SU-DHL-6 (cell line): Measurements from ENCODE around the gene SHMT2.
"Not testable (repeated sequence)": the region's sequence is repeated elsewhere in the genome, so short reads cannot be mapped to it uniquely, and the experiment has no call there.

Experiments used
- H2AFZ ChIP-seq: fragments of 200-600 bp; sonication (generic); 2 replicates; pipeline ENCODE4 v1.6.1; 2014; ENCODE audit warnings: low read depth, mild to moderate bottlenecking, moderate library complexity, mixed read lengths, antibody characterized with exemption, low read length; ENCODE audit not compliant: severe bottlenecking
- H3F3A ChIP-seq: fragments of 200-600 bp; shearing (Covaris generic); 2 replicates; pipeline ENCODE4 v1.6.0; 2016; ENCODE audit warnings: antibody characterized with exemption, mild to moderate bottlenecking; ENCODE audit not compliant: insufficient read depth
- H3K27ac ChIP-seq: fragments of 200-600 bp; sonication (generic); 2 replicates; pipeline ENCODE4 v1.5.1; 2016; ENCODE audit warnings: low read depth, mild to moderate bottlenecking, low read length, moderate library complexity, mixed read lengths
- H3K27me3 ChIP-seq: fragments of 200-600 bp; sonication (generic), shearing (Covaris generic); 2 replicates; pipeline ENCODE4 v1.6.0; 2014; ENCODE audit warnings: mild to moderate bottlenecking, low read length
- H3K36me3 ChIP-seq: fragments of 200-600 bp; sonication (generic); 2 replicates; pipeline ENCODE4 v1.6.1; 2014; ENCODE audit warnings: mild to moderate bottlenecking, low read length, mixed read lengths
- H3K4me2 ChIP-seq: fragments of 300-600, 200-600 bp; shearing (Covaris generic), sonication (generic); 2 replicates; pipeline ENCODE4 v1.6.0; 2014; ENCODE audit warnings: low read length, low read depth, mild to moderate bottlenecking; ENCODE audit not compliant: poor library complexity, severe bottlenecking
- H3K4me3 ChIP-seq: fragments of 200-600 bp; sonication (generic); 2 replicates; pipeline ENCODE4 v1.5.1; 2014; ENCODE audit warnings: antibody characterized with exemption, low read length, mild to moderate bottlenecking, mixed read lengths; ENCODE audit not compliant: insufficient read depth, poor library complexity, severe bottlenecking
- H3K79me2 ChIP-seq: fragments of 200-600 bp; sonication (generic); 2 replicates; pipeline ENCODE4 v1.6.1; 2014; ENCODE audit warnings: mild to moderate bottlenecking, low read length, moderate library complexity; ENCODE audit not compliant: insufficient read depth
- H3K9ac ChIP-seq: fragments of 200-600 bp; sonication (generic); 2 replicates; pipeline ENCODE4 v1.7.0; 2014; ENCODE audit warnings: mild to moderate bottlenecking, low read length
- H3K9me2 ChIP-seq: fragments of 200-600 bp; sonication (generic); replicated peaks from 2 replicates; pipeline ENCODE4 v1.6.1; 2014; ENCODE audit warnings: low read length; ENCODE audit not compliant: insufficient read depth
- H3K9me3 ChIP-seq: fragments of 200-600 bp; sonication (generic); 2 replicates; pipeline ENCODE4 v1.6.1; 2014; ENCODE audit warnings: low read length, mixed read lengths; ENCODE audit not compliant: insufficient read depth
- H4K20me1 ChIP-seq: fragments of 200-600 bp; sonication (generic); 2 replicates; pipeline ENCODE4 v1.6.1; 2014; ENCODE audit warnings: low read depth, mild to moderate bottlenecking, antibody characterized with exemption, low read length, moderate library complexity, mixed read lengths
- CTCF ChIP-seq: fragments of 200-600 bp; sonication (generic); IDR thresholded peaks from one replicate; pipeline ENCODE4 v1.5.1; 2017; ENCODE audit warnings: antibody characterized with exemption, mild to moderate bottlenecking, low read length, moderate library complexity; ENCODE audit not compliant: insufficient read depth, poor library complexity, severe bottlenecking
- EZH2phosphoT487 ChIP-seq: fragments of 200-600 bp; sonication (generic), shearing (Covaris generic); conservative IDR thresholded peaks from 2 replicates; pipeline ENCODE4 v1.6.1; 2018; ENCODE audit warnings: mild to moderate bottlenecking, antibody characterized with exemption, low read length, moderate library complexity, mixed read lengths

The SHMT2 gene

GRCh38 chr12:57270966-57271470 is 41.5 kb downstream of the SHMT2 start:
- H3K9me3 ChIP-seq = no peaks in the 10 kb centered on the region
- H3F3A ChIP-seq = no peaks in the 10 kb centered on the region
- no peaks in the 10 kb centered on the region for H3K9me2 ChIP-seq
- TF ChIP-seq CTCF (no peak), EZH2phosphoT487 (no peak)
- no peak overlapping the region for H2AFZ ChIP-seq
- H4K20me1 ChIP-seq = no peaks in the 10 kb centered on the region
- H3K36me3 ChIP-seq = peaks cover 20% of the 10 kb centered on the region; the same call in 1 of the 2 replicates
- no peaks in the 10 kb centered on the region for H3K79me2 ChIP-seq
- no peak overlapping the region for H3K4me3 ChIP-seq
- no peak overlapping the region for H3K4me2 ChIP-seq
- no peak overlapping the region for H3K9ac ChIP-seq
- H3K27ac ChIP-seq = no peak overlapping the region
- no peaks in the 10 kb centered on the region for H3K27me3 ChIP-seq

- Histone ChIP-seq H3K27ac (no peak overlapping the region), H4K20me1 (no peaks in the 10 kb centered on the region), H3K27me3 (no peaks in the 10 kb centered on the region), H3K9me3 (no peaks in the 10 kb centered on the region), H3K9ac (no peak overlapping the region), H3K36me3 (peaks cover 20% of the 10 kb centered on the region; the same call in 1 of the 2 replicates), H3K4me3 (no peak overlapping the region), H2AFZ (no peak overlapping the region), H3K9me2 (no peaks in the 10 kb centered on the region), H3K79me2 (no peaks in the 10 kb centered on the region), H3K4me2 (no peak overlapping the region), H3F3A (no peaks in the 10 kb centered on the region)
- no peak for TF ChIP-seq EZH2phosphoT487
- TF ChIP-seq CTCF = no peak
Observed at GRCh38 chr12:57272337-57273151, 43.0 kb downstream of the SHMT2 start.

- H3K27me3 ChIP-seq = no peaks in the 10 kb centered on the region
- no peaks in the 10 kb centered on the region for H3K79me2 ChIP-seq
- no peak overlapping the region for H3K4me3 ChIP-seq
- H3F3A ChIP-seq = no peaks in the 10 kb centered on the region
- H3K9me2 ChIP-seq = no peaks in the 10 kb centered on the region
- no peaks in the 10 kb centered on the region for H4K20me1 ChIP-seq
- no peak overlapping the region for H2AFZ ChIP-seq
- TF ChIP-seq EZH2phosphoT487 (no peak), CTCF (no peak)
- H3K4me2 ChIP-seq = no peak overlapping the region
- H3K36me3 ChIP-seq = peaks cover 10% of the 10 kb centered on the region; the same call in 1 of the 2 replicates
- no peak overlapping the region for H3K9ac ChIP-seq
- no peak overlapping the region for H3K27ac ChIP-seq
- H3K9me3 ChIP-seq = no peaks in the 10 kb centered on the region
Observed at GRCh38 chr12:57273516-57273915, 44.0 kb downstream of the SHMT2 start.

- not testable (repeated sequence) for H3K4me3 ChIP-seq, H4K20me1 ChIP-seq, H3K9me2 ChIP-seq, H3K36me3 ChIP-seq, H3K27ac ChIP-seq, H3K4me2 ChIP-seq, H3K27me3 ChIP-seq, H3K79me2 ChIP-seq, H3K9me3 ChIP-seq, H2AFZ ChIP-seq, H3F3A ChIP-seq, H3K9ac ChIP-seq
Observed at GRCh38 chr12:57276233-57276632, 46.7 kb downstream of the SHMT2 start.
